ENCODE measurements around the gene KCNT1.
"Not testable (repeated sequence)": the region's sequence is repeated elsewhere in the genome, so short reads cannot be mapped to it uniquely, and the experiment has no call there.

The KCNT1 gene

GRCh38 chr9:135701959-135702721 is at the start of gene KCNT1:
TSS of gene KCNT1 (plus strand) at chr9:135702185. CDS start at chr9:135702259, 74 bp downstream.
- DNase-seq (ENCODE audit: low read depth) = peak; percentile 46

- DNase-seq (ENCODE audit: low read depth) = no peak
Observed at GRCh38 chr9:135655317-135655716, 46.7 kb upstream of the KCNT1 start.

- no peak for DNase-seq (ENCODE audit: low read depth)
Observed at GRCh38 chr9:135657416-135657815, 44.6 kb upstream of the KCNT1 start.

GRCh38 chr9:135659252-135659651 is 42.7 kb upstream of the KCNT1 start:
- no peak for DNase-seq (ENCODE audit: low read depth)

GRCh38 chr9:135660407-135660806 is 41.6 kb upstream of the KCNT1 start:
- DNase-seq (ENCODE audit: low read depth) = no peak

- no peak for DNase-seq (ENCODE audit: low read depth)
Observed at GRCh38 chr9:135661816-135662560, 40.0 kb upstream of the KCNT1 start.

- DNase-seq (ENCODE audit: low read depth) = no peak
Observed at GRCh38 chr9:135662758-135663450, 39.1 kb upstream of the KCNT1 start, which contains the start of gene LCN9. TSS of gene LCN9 (plus strand) at chr9:135663309. CDS start at chr9:135663322, 13 bp downstream.

- no peak for DNase-seq (ENCODE audit: low read depth)
Observed at GRCh38 chr9:135663451-135663770, 38.6 kb upstream of the KCNT1 start.

GRCh38 chr9:135663857-135664256 is 38.1 kb upstream of the KCNT1 start:
- no peak for DNase-seq (ENCODE audit: low read depth)

GRCh38 chr9:135664266-135664665 is 37.7 kb upstream of the KCNT1 start:
- DNase-seq (ENCODE audit: low read depth) = no peak

GRCh38 chr9:135664801-135665794 is 36.9 kb upstream of the KCNT1 start:
- DNase-seq (ENCODE audit: low read depth) = no peak

GRCh38 chr9:135665795-135666189 is 36.2 kb upstream of the KCNT1 start:
- no peak for DNase-seq (ENCODE audit: low read depth)

GRCh38 chr9:135666534-135667462 is 35.2 kb upstream of the KCNT1 start:
- no peak for DNase-seq (ENCODE audit: low read depth)

- no peak for DNase-seq (ENCODE audit: low read depth)
Observed at GRCh38 chr9:135667463-135668001, 34.5 kb upstream of the KCNT1 start.

- not testable (repeated sequence) for DNase-seq (ENCODE audit: low read depth)
Observed at GRCh38 chr9:135669018-135669417, 33.0 kb upstream of the KCNT1 start.

GRCh38 chr9:135669616-135670285 is 32.2 kb upstream of the KCNT1 start:
- no peak for DNase-seq (ENCODE audit: low read depth)

GRCh38 chr9:135670721-135671590 is 31.0 kb upstream of the KCNT1 start:
- DNase-seq (ENCODE audit: low read depth) = no peak

GRCh38 chr9:135671591-135672041 is 30.4 kb upstream of the KCNT1 start:
- DNase-seq (ENCODE audit: low read depth) = no peak
